H1 (cell line): ENCODE measurements around the gene GATC.

ENCODE experiments used
- POLR2A ChIP-seq, 2 experiments: IDR thresholded peaks; 1 replicate in 1 of 2; 2 replicates in 1 of 2; pipeline ENCODE4 v1.6.1; 2011; ENCODE audit warnings: low read depth in 2 of 2, low read length in 2 of 2, mild to moderate bottlenecking in 2 of 2; ENCODE audit errors: control extremely low read depth in 1 of 2
- TF ChIP-seq, protein P1 (sequence below), 3 experiments: IDR thresholded peaks; 1 replicate in 2 of 3; 2 replicates in 1 of 3; pipeline versions ENCODE4 v1.5.1 to v1.6.1; 2011; ENCODE audit warnings: low read length in 3 of 3, mild to moderate bottlenecking in 3 of 3, inconsistent platforms in 2 of 3, low read depth in 1 of 3, moderate library complexity in 1 of 3; ENCODE audit not compliant: insufficient read depth in 1 of 3; ENCODE audit errors: control extremely low read depth in 1 of 3

DNA sequence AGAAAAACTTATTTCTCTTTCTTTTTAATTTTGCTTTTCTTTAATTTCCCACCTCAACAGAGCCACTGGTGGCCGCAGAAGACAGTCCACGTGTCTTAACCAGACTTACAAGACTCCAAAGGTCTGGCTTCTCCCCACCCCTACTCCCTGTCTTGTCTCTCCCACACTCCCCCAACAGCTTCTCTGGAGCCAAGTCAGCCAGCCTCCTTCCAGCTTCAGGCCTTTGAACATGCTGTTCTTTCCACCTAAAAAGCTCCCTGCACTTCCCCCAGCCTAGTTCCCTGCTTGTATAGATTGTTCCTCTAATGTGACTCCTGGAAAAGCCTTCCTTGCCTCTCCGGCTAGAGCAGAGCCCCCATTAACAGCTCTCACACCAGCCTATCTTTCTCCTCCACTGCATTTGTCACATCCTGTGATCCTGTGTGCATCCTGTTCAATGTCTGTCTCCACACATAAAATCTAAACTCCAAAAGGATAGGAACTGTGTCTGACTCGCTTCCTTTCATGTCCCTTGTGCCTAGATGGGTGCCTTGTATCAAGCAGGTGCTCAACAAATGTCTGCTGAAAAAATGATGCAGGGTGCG lies 41.9 kb downstream of the GATC start:
- TF ChIP-seq, protein P1, sequence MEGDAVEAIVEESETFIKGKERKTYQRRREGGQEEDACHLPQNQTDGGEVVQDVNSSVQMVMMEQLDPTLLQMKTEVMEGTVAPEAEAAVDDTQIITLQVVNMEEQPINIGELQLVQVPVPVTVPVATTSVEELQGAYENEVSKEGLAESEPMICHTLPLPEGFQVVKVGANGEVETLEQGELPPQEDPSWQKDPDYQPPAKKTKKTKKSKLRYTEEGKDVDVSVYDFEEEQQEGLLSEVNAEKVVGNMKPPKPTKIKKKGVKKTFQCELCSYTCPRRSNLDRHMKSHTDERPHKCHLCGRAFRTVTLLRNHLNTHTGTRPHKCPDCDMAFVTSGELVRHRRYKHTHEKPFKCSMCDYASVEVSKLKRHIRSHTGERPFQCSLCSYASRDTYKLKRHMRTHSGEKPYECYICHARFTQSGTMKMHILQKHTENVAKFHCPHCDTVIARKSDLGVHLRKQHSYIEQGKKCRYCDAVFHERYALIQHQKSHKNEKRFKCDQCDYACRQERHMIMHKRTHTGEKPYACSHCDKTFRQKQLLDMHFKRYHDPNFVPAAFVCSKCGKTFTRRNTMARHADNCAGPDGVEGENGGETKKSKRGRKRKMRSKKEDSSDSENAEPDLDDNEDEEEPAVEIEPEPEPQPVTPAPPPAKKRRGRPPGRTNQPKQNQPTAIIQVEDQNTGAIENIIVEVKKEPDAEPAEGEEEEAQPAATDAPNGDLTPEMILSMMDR (IDR thresholded peaks at IDR 0.05; ENCODE audit: control extremely low read depth in 1 of 3, insufficient read depth in 1 of 3, low read depth in 1 of 3, low read length in 3 of 3): no peak
- no peak for TF ChIP-seq POLR2A (IDR thresholded peaks at IDR 0.05; ENCODE audit: control extremely low read depth in 1 of 2, low read depth in 2 of 2, low read length in 2 of 2)
